SH-SY5Y (cell line): ENCODE results near the gene LETM1.

Experiments
- GATA2 ChIP-seq: IDR thresholded peaks from 2 replicates; pipeline ENCODE4 v1.6.1; 2011; ENCODE audit warnings: mild to moderate bottlenecking, low read depth, low read length
- GATA3 ChIP-seq: IDR thresholded peaks from 2 replicates; pipeline ENCODE4 v1.6.1; 2011; ENCODE audit warnings: low read depth, mild to moderate bottlenecking, low read length, moderate library complexity

DNA sequence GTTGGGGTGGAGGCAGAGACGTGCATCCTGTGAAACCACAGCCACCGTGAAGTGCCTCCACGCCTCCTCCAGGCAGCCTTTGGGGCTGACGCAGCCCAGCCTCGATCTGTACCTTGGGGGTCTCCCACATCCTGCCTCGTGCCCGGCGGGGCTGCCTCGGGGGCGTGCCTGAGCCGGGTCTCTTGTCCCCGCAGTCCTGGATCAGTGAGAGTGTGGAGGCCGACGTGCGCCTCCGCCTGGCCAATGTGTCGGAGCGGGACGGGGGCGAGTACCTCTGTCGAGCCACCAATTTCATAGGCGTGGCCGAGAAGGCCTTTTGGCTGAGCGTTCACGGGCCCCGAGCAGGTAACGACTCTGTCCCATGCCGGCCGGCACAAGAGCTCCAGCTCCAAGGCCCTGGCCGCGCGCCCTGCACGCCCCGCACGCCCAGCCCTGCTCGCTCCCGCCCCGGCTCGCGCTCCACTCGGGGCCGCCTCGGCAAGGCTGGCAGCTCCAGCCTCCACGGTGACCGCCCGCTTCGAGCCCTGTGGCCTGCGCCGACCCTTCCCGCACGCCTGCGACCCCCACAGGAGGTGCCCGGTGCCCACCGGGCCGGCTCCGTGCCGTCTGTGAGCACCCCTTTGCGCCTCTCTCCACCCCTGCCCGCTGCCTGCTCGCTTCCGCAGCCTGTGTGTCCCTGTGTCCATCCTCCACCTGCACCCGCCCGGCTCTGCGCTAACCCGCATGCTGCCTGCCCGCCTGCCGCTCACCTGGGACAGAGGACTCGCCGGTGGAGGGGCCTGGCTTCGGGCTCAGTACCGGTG lies 53.0 kb downstream of the LETM1 start:
- TF ChIP-seq GATA2 (no peak), GATA3 (no peak)
